HepG2 (cell line): ENCODE data around the gene KAZALD1. TPM values are rescaled to one million over a fixed set of nuclear protein-coding genes. Genes with fewer than 3 reads are reported as not detected.

Experiments used
- CEBPB ChIP-seq: IDR thresholded peaks from 2 replicates; pipeline ENCODE4 v1.6.1; 2011; ENCODE audit warnings: low read depth, low read length, improper control_type of control experiment, borderline replicate concordance
- ELF1 ChIP-seq: sonication (generic); formaldehyde crosslinking; IDR thresholded peaks from 2 replicates; pipeline ENCODE4 v1.4.0; 2020; ENCODE audit warnings: missing genetic modification reagents
- GABPB1 ChIP-seq: IDR thresholded peaks from 2 replicates; pipeline ENCODE4 v1.6.1; 2016; ENCODE audit warnings: mild to moderate bottlenecking, missing genetic modification reagents, moderate library complexity, missing compliant biosample characterization
- HDAC1 ChIP-seq: sonication (generic); formaldehyde crosslinking; IDR thresholded peaks from 2 replicates; pipeline ENCODE4 v1.5.1; 2020; ENCODE audit warnings: mild to moderate bottlenecking, missing genetic modification reagents
- HNF4A ChIP-seq: sonication (generic); formaldehyde crosslinking; IDR thresholded peaks from 2 replicates; pipeline ENCODE4 v1.4.0; 2020; ENCODE audit warnings: missing genetic modification reagents
- KAT8 ChIP-seq: IDR thresholded peaks from 2 replicates; pipeline ENCODE4 v1.6.1; 2016; ENCODE audit warnings: missing genetic modification reagents, missing compliant biosample characterization
- NAIF1 ChIP-seq: sonication (generic); formaldehyde crosslinking; IDR thresholded peaks from 2 replicates; pipeline ENCODE4 v1.5.0; 2020; ENCODE audit warnings: mild to moderate bottlenecking, missing genetic modification reagents, borderline replicate concordance
- RBM39 ChIP-seq: fragments of 200-400 bp; formaldehyde crosslinking; IDR thresholded peaks from one replicate; pipeline ENCODE4 v1.6.1; 2018; ENCODE audit warnings: antibody characterized with exemption, mild to moderate bottlenecking, low read depth, low read length; ENCODE audit not compliant: poor library complexity, severe bottlenecking
- RNF2 ChIP-seq: fragments of 450-650 bp; conservative IDR thresholded peaks from 2 replicates; pipeline ENCODE4 v1.6.1; 2016; ENCODE audit warnings: low read depth
- SMARCE1 ChIP-seq: fragments of 450-650 bp; IDR thresholded peaks from 2 replicates; pipeline ENCODE4 v1.6.1; 2017; ENCODE audit warnings: borderline replicate concordance
- ZBTB39 ChIP-seq: sonication (generic); formaldehyde crosslinking; IDR thresholded peaks from 2 replicates; pipeline ENCODE4 v1.5.0; 2020; ENCODE audit warnings: missing genetic modification reagents
- ZGPAT ChIP-seq: IDR thresholded peaks from 2 replicates; pipeline ENCODE4 v1.6.1; 2016; ENCODE audit warnings: mild to moderate bottlenecking
- ZNF225 ChIP-seq: sonication (generic); formaldehyde crosslinking; IDR thresholded peaks from 2 replicates; pipeline ENCODE4 v1.4.0; 2020; ENCODE audit warnings: mild to moderate bottlenecking, missing genetic modification reagents
- ZNF614 ChIP-seq: IDR thresholded peaks from 2 replicates; pipeline ENCODE4 v1.6.1; 2018; ENCODE audit warnings: missing biosample characterization, missing genetic modification reagents, inconsistent platforms, borderline replicate concordance
- ZNF788 ChIP-seq: sonication (generic); formaldehyde crosslinking; IDR thresholded peaks from 2 replicates; pipeline ENCODE4 v1.5.0; 2020; ENCODE audit warnings: mild to moderate bottlenecking, missing genetic modification reagents, borderline replicate concordance
- ZXDC ChIP-seq: sonication (generic); formaldehyde crosslinking; IDR thresholded peaks from 2 replicates; pipeline ENCODE4 v1.5.0; 2020; ENCODE audit warnings: mild to moderate bottlenecking, missing genetic modification reagents
- polyA plus RNA-seq, 8 experiments: library from polyadenylated mRNA; depleted of rRNA in 3 of 8; stranded (reverse) in 7 of 8; unstranded in 1 of 8; fragments of >200 nt; fragmentation: Illumina TruSeq in 4 of 8; extraction: Trizol in 4 of 8; gene quantifications; 2 replicates each; pipeline versions ENCODE4 v1.2.1 to v1.2.3, GENCODE V29; 2011 to 2016; ENCODE audit warnings: low read depth in 4 of 8, missing spikeins in 1 of 8, mixed read lengths in 1 of 8; ENCODE audit not compliant: insufficient read depth in 1 of 8
- total RNA-seq, 5 experiments: library from RNA; depleted of rRNA; stranded (reverse); fragments of >200 nt; fragmentation: Illumina TruSeq; extraction: Trizol; gene quantifications; 2 replicates each; pipeline ENCODE4 v1.2.3, GENCODE V29; 2016; ENCODE audit warnings: low read depth in 1 of 5
- TF ChIP-seq, protein P1 (sequence below): sonication (generic); formaldehyde crosslinking; IDR thresholded peaks from 2 replicates; pipeline ENCODE4 v1.5.1; 2020; ENCODE audit warnings: mild to moderate bottlenecking, missing genetic modification reagents, moderate library complexity

Gene KAZALD1
- total and polyA plus RNA-seq, 2 of the 13 experiments (the other 11 are each of a cell fraction or from before 2014, with no cell fraction given), result 16.7 to 27.7 TPM

DNA sequence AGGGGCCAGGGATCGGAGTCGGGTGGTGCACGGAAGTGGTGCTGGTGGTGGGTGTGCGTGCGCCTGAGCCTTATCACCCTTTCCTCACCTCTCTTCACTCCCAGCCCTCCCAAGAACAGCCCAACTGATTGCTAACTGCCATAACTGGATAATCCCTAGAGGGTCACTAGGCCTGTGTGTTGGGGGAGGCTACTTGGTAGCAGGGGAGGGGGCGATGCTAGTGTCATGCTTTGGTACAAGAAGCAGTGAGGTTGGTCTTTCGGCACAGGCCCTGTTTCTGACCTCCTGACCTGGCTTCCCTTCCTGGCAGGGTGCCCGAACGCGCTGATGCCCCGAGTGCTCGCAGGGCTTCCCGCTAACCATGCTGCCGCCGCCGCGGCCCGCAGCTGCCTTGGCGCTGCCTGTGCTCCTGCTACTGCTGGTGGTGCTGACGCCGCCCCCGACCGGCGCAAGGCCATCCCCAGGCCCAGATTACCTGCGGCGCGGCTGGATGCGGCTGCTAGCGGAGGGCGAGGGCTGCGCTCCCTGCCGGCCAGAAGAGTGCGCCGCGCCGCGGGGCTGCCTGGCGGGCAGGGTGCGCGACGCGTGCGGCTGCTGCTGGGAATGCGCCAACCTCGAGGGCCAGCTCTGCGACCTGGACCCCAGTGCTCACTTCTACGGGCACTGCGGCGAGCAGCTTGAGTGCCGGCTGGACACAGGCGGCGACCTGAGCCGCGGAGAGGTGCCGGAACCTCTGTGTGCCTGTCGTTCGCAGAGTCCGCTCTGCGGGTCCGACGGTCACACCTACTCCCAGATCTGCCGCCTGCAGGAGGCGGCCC is 652 bp downstream of the KAZALD1 start (continued):
- TF ChIP-seq ZBTB39 (CRISPR knock-in tag) (no peak; the same call in 1 of the 2 replicates), RNF2 (peak; percentile 86; the same call in 1 of the 2 replicates), HNF4A (CRISPR knock-in tag) (peak; percentile 55; the same call in 1 of the 2 replicates), RBM39 (no peak), ZNF614 (CRISPR knock-in tag) (no peak), ZNF788 (CRISPR knock-in tag) (peak; percentile 93), SMARCE1 (no peak), ZNF225 (CRISPR knock-in tag) (peak; percentile 22; the same call in 1 of the 2 replicates), ZXDC (CRISPR knock-in tag) (peak; percentile 91), ZGPAT (CRISPR knock-in tag) (peak; percentile 90), ELF1 (CRISPR knock-in tag) (0 out of 2 replicates have a peak, but pooled peaks have one; percentile 9), NAIF1 (no peak), GABPB1 (CRISPR knock-in tag) (peak; percentile 79), CEBPB (no peak), KAT8 (peak; percentile 81), HDAC1 (CRISPR knock-in tag) (peak; percentile 86)
- TF ChIP-seq, protein P1, sequence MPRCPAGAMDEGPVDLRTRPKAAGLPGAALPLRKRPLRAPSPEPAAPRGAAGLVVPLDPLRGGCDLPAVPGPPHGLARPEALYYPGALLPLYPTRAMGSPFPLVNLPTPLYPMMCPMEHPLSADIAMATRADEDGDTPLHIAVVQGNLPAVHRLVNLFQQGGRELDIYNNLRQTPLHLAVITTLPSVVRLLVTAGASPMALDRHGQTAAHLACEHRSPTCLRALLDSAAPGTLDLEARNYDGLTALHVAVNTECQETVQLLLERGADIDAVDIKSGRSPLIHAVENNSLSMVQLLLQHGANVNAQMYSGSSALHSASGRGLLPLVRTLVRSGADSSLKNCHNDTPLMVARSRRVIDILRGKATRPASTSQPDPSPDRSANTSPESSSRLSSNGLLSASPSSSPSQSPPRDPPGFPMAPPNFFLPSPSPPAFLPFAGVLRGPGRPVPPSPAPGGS, result peak; percentile 94
